ENCODE data around the gene DNASE1.
"Not testable (repeated sequence)": the region's sequence is repeated elsewhere in the genome, so short reads cannot be mapped to it uniquely, and the experiment has no call there.

- not testable (repeated sequence) for TF ChIP-seq CTCF, EP300 (IDR thresholded peaks at IDR 0.05)
Observed at GRCh38 chr16:3656160-3656490, 1.6 kb downstream of the DNASE1 start.

Data from upper lobe of left lung (tissue), 4 donors.